Measurements from ENCODE around the gene ECHS1. TPM values are rescaled to one million over a fixed set of nuclear protein-coding genes. Genes with fewer than 3 reads are reported as not detected.

The ECHS1 gene
- 126 TPM for polyA plus RNA-seq
- long read RNA-seq, donor 1, transcript ECHS1-201 (8 exons, 1,617 nt), result major isoform, 60 of 140 reads
- long read RNA-seq, donor 1, partial matches to known transcripts, result 67 of 140 reads
- long read RNA-seq, donor 1, other reads (novel, unspliced or antisense), result 13 of 140 reads
- long read RNA-seq, donor 2, transcript ECHS1-201 (8 exons, 1,617 nt), result major isoform, 112 of 139 reads
- long read RNA-seq, donor 2, partial matches to known transcripts, result 27 of 139 reads
- long read RNA-seq, donor 2, other reads (novel, unspliced or antisense), result 0 of 139 reads
- long read RNA-seq, donor 3, result 0 reads
- long read RNA-seq, donor 4, transcript ECHS1-201 (8 exons, 1,617 nt), result major isoform, 16 of 22 reads
- long read RNA-seq, donor 4, partial matches to known transcripts, result 6 of 22 reads
- long read RNA-seq, donor 4, other reads (novel, unspliced or antisense), result 0 of 22 reads
- long read RNA-seq, donor 5, transcript ECHS1-201 (8 exons, 1,617 nt), result major isoform, 66 of 66 reads
- long read RNA-seq, donor 5, partial matches to known transcripts, result 0 of 66 reads
- long read RNA-seq, donor 5, other reads (novel, unspliced or antisense), result 0 of 66 reads
- long read RNA-seq, donor 6, transcript ECHS1-201 (8 exons, 1,617 nt), result major isoform, 88 of 191 reads
- long read RNA-seq, donor 6, partial matches to known transcripts, result 90 of 191 reads
- long read RNA-seq, donor 6, other reads (novel, unspliced or antisense), result 13 of 191 reads
- long read RNA-seq, donor 7, transcript ECHS1-201 (8 exons, 1,617 nt), result major isoform, 39 of 52 reads
- long read RNA-seq, donor 7, partial matches to known transcripts, result 13 of 52 reads
- long read RNA-seq, donor 7, other reads (novel, unspliced or antisense), result 0 of 52 reads
- long read RNA-seq, donor 8, transcript ECHS1-201 (8 exons, 1,617 nt), result major isoform, 114 of 187 reads
- long read RNA-seq, donor 8, partial matches to known transcripts, result 73 of 187 reads
- long read RNA-seq, donor 8, other reads (novel, unspliced or antisense), result 0 of 187 reads
- long read RNA-seq, donor 9, transcript ECHS1-201 (8 exons, 1,617 nt), result major isoform, 71 of 85 reads
- long read RNA-seq, donor 9, partial matches to known transcripts, result 14 of 85 reads
- long read RNA-seq, donor 9, other reads (novel, unspliced or antisense), result 0 of 85 reads
- long read RNA-seq, donor 10, transcript ECHS1-201 (8 exons, 1,617 nt), result major isoform, 124 of 162 reads
- long read RNA-seq, donor 10, partial matches to known transcripts, result 38 of 162 reads
- long read RNA-seq, donor 10, other reads (novel, unspliced or antisense), result 0 of 162 reads
- long read RNA-seq, donor 11, transcript ECHS1-201 (8 exons, 1,617 nt), result major isoform, 67 of 91 reads
- long read RNA-seq, donor 11, partial matches to known transcripts, result 24 of 91 reads
- long read RNA-seq, donor 11, other reads (novel, unspliced or antisense), result 0 of 91 reads

GRCh38 chr10:133373174-133374090, at the start of gene ECHS1:
Gene ECHS1 (minus strand): TSS chr10:133373354. CDS start chr10:133373333, 21 bp downstream.
- Histone ChIP-seq H3K36me3 (ENCODE audit: control insufficient read depth, insufficient read depth, low read length) (peaks cover 29% of the 10 kb centered on the region), H3K27me3 (ENCODE audit: control insufficient read depth, insufficient read depth, low read length) (no peaks in the 10 kb centered on the region), H3K9me3 (ENCODE audit: control insufficient read depth, low read depth, low read length) (peaks cover 4% of the 10 kb centered on the region), H3K4me1 (ENCODE audit: control insufficient read depth, insufficient read depth, low read length) (peaks cover 9% of the 10 kb centered on the region), H3K4me3 (ENCODE audit: low read length) (peak within 1 kb of the TSS; percentile 72), H3K27ac (ENCODE audit: low read length) (peak within 1 kb of the TSS; percentile 53)
- WGBS (ENCODE audit: insufficient coverage, low lambda C conversion rate), result 21% methylated on average over 5 of the region's 89 CpGs
- peak; percentile 93 to 94 for DNase-seq

- H3K4me1 ChIP-seq (ENCODE audit: control insufficient read depth, insufficient read depth, low read length), result no peaks in the 10 kb centered on the region
- no CpG with 5 or more reads among the region's 16 CpGs for WGBS (ENCODE audit: insufficient coverage, low lambda C conversion rate)
- no peaks in the 10 kb centered on the region for H3K9me3 ChIP-seq (ENCODE audit: control insufficient read depth, low read depth, low read length)
- H3K4me3 ChIP-seq (ENCODE audit: low read length), result no peak overlapping the region
- peaks cover 4% of the 10 kb centered on the region for H3K27me3 ChIP-seq (ENCODE audit: control insufficient read depth, insufficient read depth, low read length)
- no peak for DNase-seq
- H3K27ac ChIP-seq (ENCODE audit: low read length), result no peak overlapping the region
- H3K36me3 ChIP-seq (ENCODE audit: control insufficient read depth, insufficient read depth, low read length), result peaks cover 24% of the 10 kb centered on the region
Measured at GRCh38 chr10:133422223-133422806, 49.2 kb upstream of the ECHS1 start.

DNA sequence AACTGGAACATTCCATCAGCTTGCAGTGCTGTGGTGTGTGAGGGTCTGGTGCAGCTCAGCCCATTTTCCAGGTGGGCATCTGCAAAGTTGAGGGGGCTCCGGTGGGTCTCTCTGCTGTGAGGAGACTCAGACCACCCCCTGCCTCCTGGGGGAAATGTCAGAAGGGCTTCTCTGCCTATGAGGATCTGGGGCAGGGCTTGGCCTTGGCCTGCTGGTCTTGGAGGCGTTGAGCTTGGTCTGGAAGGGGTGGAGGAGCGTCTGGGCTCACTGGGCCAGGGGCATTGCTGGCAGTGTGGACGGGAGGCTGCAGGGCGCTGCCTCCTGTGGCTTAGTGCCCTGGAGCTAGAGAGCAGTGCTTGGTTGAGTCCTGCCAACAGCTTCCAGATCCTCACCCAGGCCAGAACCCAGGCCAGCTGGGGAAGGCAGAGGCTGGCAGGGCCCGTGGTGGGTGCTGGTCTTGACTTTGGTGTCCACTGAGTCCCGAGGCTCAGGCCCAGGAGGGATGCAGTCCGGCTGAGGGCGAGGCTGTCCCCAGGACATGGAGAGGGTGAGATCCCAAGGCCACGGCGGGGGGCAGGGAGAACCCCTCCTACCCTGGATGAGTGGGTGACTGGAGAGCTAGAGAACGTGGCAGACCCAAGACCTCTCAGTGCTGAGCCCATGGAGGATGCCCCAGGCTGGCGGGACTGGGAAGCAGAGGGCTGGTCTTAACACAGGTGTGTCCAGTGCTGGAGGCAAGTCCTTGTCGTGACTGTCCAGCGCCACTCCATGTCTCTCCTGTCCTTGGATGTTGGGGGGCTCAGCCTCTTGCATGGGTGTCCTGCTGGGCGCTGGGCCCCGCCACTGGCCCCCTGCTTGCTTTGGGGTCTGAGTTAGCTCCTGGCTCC, 48.4 kb upstream of the ECHS1 start:
- H3K27me3 ChIP-seq (ENCODE audit: control insufficient read depth, insufficient read depth, low read length), result peaks cover 4% of the 10 kb centered on the region
- no peaks in the 10 kb centered on the region for H3K9me3 ChIP-seq (ENCODE audit: control insufficient read depth, low read depth, low read length)
- no peak for DNase-seq
- no peaks in the 10 kb centered on the region for H3K4me1 ChIP-seq (ENCODE audit: control insufficient read depth, insufficient read depth, low read length)
- H3K27ac ChIP-seq (ENCODE audit: low read length), result no peak overlapping the region
- peaks cover 24% of the 10 kb centered on the region for H3K36me3 ChIP-seq (ENCODE audit: control insufficient read depth, insufficient read depth, low read length)
- no peak overlapping the region for H3K4me3 ChIP-seq (ENCODE audit: low read length)
- whole genome bisulfite sequencing (ENCODE audit: insufficient coverage, low lambda C conversion rate), result no CpG with 5 or more reads among the region's 17 CpGs

DNA sequence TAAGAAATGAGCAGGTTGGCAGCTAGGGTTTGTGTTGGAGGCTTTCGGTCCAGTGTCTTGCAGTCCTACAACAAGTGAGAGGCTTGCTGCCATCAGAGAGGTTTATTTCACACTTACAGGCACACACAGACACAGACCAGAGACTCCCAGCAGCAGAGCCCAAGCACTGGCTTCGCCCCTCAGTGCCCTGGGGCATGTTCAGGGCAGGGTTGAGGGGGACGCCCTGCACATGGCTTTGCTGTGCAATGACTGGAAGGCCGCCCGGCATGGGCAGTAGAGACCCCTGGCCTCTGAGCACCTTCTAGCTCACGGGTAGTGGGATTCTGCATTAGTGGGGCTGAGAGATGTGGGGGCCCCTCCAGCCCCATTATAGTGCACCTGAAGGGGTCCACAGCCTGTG, 47.4 kb upstream of the ECHS1 start:
- Histone ChIP-seq H3K36me3 (ENCODE audit: control insufficient read depth, insufficient read depth, low read length) (peaks cover 29% of the 10 kb centered on the region), H3K4me1 (ENCODE audit: control insufficient read depth, insufficient read depth, low read length) (no peaks in the 10 kb centered on the region), H3K27ac (ENCODE audit: low read length) (no peak overlapping the region), H3K4me3 (ENCODE audit: low read length) (no peak overlapping the region), H3K27me3 (ENCODE audit: control insufficient read depth, insufficient read depth, low read length) (peaks cover 4% of the 10 kb centered on the region), H3K9me3 (ENCODE audit: control insufficient read depth, low read depth, low read length) (peaks cover 4% of the 10 kb centered on the region)
- WGBS (ENCODE audit: insufficient coverage, low lambda C conversion rate), result no CpG with 5 or more reads among the region's 6 CpGs
- no peak for DNase-seq

DNA sequence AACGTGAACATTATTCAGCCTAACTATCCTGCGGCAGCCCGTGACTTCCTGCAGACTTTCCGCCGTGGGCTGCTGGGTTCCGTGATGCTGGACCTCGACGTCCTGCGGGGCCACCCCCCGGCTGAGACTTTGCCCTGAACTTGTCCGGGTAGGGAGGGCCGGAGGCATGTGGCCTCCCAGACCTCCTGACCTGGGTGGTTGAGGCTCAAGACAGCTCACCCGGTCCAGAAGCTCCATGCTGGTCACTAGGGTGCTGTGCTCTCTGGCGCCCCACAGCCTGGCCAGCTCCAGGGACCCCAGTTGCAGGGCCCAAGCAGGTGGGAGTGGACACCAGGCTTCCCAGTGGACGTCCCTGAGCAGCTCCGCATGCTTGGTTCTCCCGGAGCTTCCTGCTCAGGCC, 46.9 kb upstream of the ECHS1 start:
- H3K36me3 ChIP-seq (ENCODE audit: control insufficient read depth, insufficient read depth, low read length), result peaks cover 35% of the 10 kb centered on the region
- no peak overlapping the region for H3K4me3 ChIP-seq (ENCODE audit: low read length)
- H3K4me1 ChIP-seq (ENCODE audit: control insufficient read depth, insufficient read depth, low read length), result no peaks in the 10 kb centered on the region
- H3K27me3 ChIP-seq (ENCODE audit: control insufficient read depth, insufficient read depth, low read length), result peaks cover 4% of the 10 kb centered on the region
- DNase-seq, result no peak
- peaks cover 10% of the 10 kb centered on the region for H3K9me3 ChIP-seq (ENCODE audit: control insufficient read depth, low read depth, low read length)
- H3K27ac ChIP-seq (ENCODE audit: low read length), result no peak overlapping the region
- no CpG with 5 or more reads among the region's 17 CpGs for WGBS (ENCODE audit: insufficient coverage, low lambda C conversion rate)

GRCh38 chr10:133419211-133419950, 46.2 kb upstream of the ECHS1 start:
- H3K36me3 ChIP-seq (ENCODE audit: control insufficient read depth, insufficient read depth, low read length), result peaks cover 36% of the 10 kb centered on the region
- peaks cover 15% of the 10 kb centered on the region for H3K9me3 ChIP-seq (ENCODE audit: control insufficient read depth, low read depth, low read length)
- no peak for DNase-seq
- H3K27me3 ChIP-seq (ENCODE audit: control insufficient read depth, insufficient read depth, low read length), result peaks cover 4% of the 10 kb centered on the region
- H3K4me3 ChIP-seq (ENCODE audit: low read length), result no peak overlapping the region
- H3K4me1 ChIP-seq (ENCODE audit: control insufficient read depth, insufficient read depth, low read length), result no peaks in the 10 kb centered on the region
- no CpG with 5 or more reads among the region's 34 CpGs for WGBS (ENCODE audit: insufficient coverage, low lambda C conversion rate)
- no peak overlapping the region for H3K27ac ChIP-seq (ENCODE audit: low read length)

GRCh38 chr10:133418289-133418993, 45.3 kb upstream of the ECHS1 start:
- DNase-seq, result no peak
- Histone ChIP-seq H3K36me3 (ENCODE audit: control insufficient read depth, insufficient read depth, low read length) (peaks cover 36% of the 10 kb centered on the region), H3K9me3 (ENCODE audit: control insufficient read depth, low read depth, low read length) (peaks cover 17% of the 10 kb centered on the region), H3K4me1 (ENCODE audit: control insufficient read depth, insufficient read depth, low read length) (no peaks in the 10 kb centered on the region), H3K27me3 (ENCODE audit: control insufficient read depth, insufficient read depth, low read length) (peaks cover 4% of the 10 kb centered on the region), H3K4me3 (ENCODE audit: low read length) (no peak overlapping the region), H3K27ac (ENCODE audit: low read length) (no peak overlapping the region)
- no CpG with 5 or more reads among the region's 14 CpGs for WGBS (ENCODE audit: insufficient coverage, low lambda C conversion rate)

GRCh38 chr10:133415752-133416151, 42.6 kb upstream of the ECHS1 start:
- no peak overlapping the region for H3K27ac ChIP-seq (ENCODE audit: low read length)
- H3K4me3 ChIP-seq (ENCODE audit: low read length), result no peak overlapping the region
- no peaks in the 10 kb centered on the region for H3K27me3 ChIP-seq (ENCODE audit: control insufficient read depth, insufficient read depth, low read length)
- peaks cover 56% of the 10 kb centered on the region for H3K36me3 ChIP-seq (ENCODE audit: control insufficient read depth, insufficient read depth, low read length)
- no peaks in the 10 kb centered on the region for H3K4me1 ChIP-seq (ENCODE audit: control insufficient read depth, insufficient read depth, low read length)
- no CpG with 5 or more reads among the region's 25 CpGs for WGBS (ENCODE audit: insufficient coverage, low lambda C conversion rate)
- H3K9me3 ChIP-seq (ENCODE audit: control insufficient read depth, low read depth, low read length), result peaks cover 31% of the 10 kb centered on the region
- DNase-seq, result no peak
